ENCODE data around the gene PKD1L1. TPM values are rescaled to one million over a fixed set of nuclear protein-coding genes. Genes with fewer than 3 reads are reported as not detected.

PKD1L1 gene
- total RNA-seq, 4 donors from 2014 or later, result 0.12 to 1.3 (median 0.45) TPM

- Histone ChIP-seq H3K27ac (no peak overlapping the region), H3K4me1 (peaks cover 0 to 34% (median 2%) of the 10 kb centered on the region in 3 donors), H3K27me3 (no peaks in the 10 kb centered on the region), H3K4me3 (no peak overlapping the region), H3K9me3 (no peaks in the 10 kb centered on the region), H3K36me3 (no peaks in the 10 kb centered on the region)
- 46 to 59% methylated on average over 2 of the region's 2 CpGs for WGBS, 2 donors (ENCODE audit: low coverage in 1 of 2)
- ATAC-seq, result no peak
- TF ChIP-seq CTCF (IDR thresholded peaks at IDR 0.05) (no peak), POLR2AphosphoS5 (IDR thresholded peaks at IDR 0.05) (no peak), EP300 (IDR thresholded peaks at IDR 0.05) (no peak), POLR2A (IDR thresholded peaks at IDR 0.05) (no peak)
Observed at GRCh38 chr7:47775238-47775637, 173.0 kb downstream of the PKD1L1 start.

GRCh38 chr7:47772492-47772891 is 175.8 kb downstream of the PKD1L1 start:
- WGBS, 2 donors (ENCODE audit: low coverage in 1 of 2), result 84 to 96% methylated on average over 3 to 4 of the region's 4 CpGs
- H3K27ac ChIP-seq, result peak overlapping the region in 2 of 4 donors; percentile 10 to 70

GRCh38 chr7:47771990-47772360 is 176.3 kb downstream of the PKD1L1 start:
- H3K4me1 ChIP-seq, result peaks cover 0 to 34% (median 2%) of the 10 kb centered on the region in 3 donors
- no peaks in the 10 kb centered on the region for H3K36me3 ChIP-seq
- no peaks in the 10 kb centered on the region for H3K27me3 ChIP-seq
- 36 to 54% methylated on average over 2 to 5 of the region's 5 CpGs for WGBS, 2 donors (ENCODE audit: low coverage in 1 of 2)
- TF ChIP-seq CTCF (IDR thresholded peaks at IDR 0.05) (no peak), POLR2AphosphoS5 (IDR thresholded peaks at IDR 0.05) (no peak), POLR2A (IDR thresholded peaks at IDR 0.05) (no peak), EP300 (IDR thresholded peaks at IDR 0.05) (no peak)
- H3K27ac ChIP-seq, result peak overlapping the region; percentile 51 to 70 (median 59)
- no peak overlapping the region for H3K4me3 ChIP-seq
- no peaks in the 10 kb centered on the region for H3K9me3 ChIP-seq
- ATAC-seq, result peak; percentile 38

More at GRCh38 chr7:47772492-47772891, 175.8 kb downstream of the PKD1L1 start:
- ATAC-seq, result no peak
- Histone ChIP-seq H3K36me3 (no peaks in the 10 kb centered on the region), H3K9me3 (no peaks in the 10 kb centered on the region), H3K4me1 (peaks cover 0 to 34% (median 2%) of the 10 kb centered on the region in 3 donors), H3K4me3 (no peak overlapping the region), H3K27me3 (no peaks in the 10 kb centered on the region)
- TF ChIP-seq POLR2A (IDR thresholded peaks at IDR 0.05) (no peak), EP300 (IDR thresholded peaks at IDR 0.05) (no peak), POLR2AphosphoS5 (IDR thresholded peaks at IDR 0.05) (no peak), CTCF (IDR thresholded peaks at IDR 0.05) (no peak)

- peaks cover 0 to 34% (median 2%) of the 10 kb centered on the region in 3 donors for H3K4me1 ChIP-seq
- H3K27ac ChIP-seq, result peak overlapping the region; percentile 51 to 70 (median 59)
- TF ChIP-seq POLR2AphosphoS5 (IDR thresholded peaks at IDR 0.05) (no peak), CTCF (IDR thresholded peaks at IDR 0.05) (peak in 3 of 4 experiments; percentile 29 to 37 (median 36))
- H3K36me3 ChIP-seq, result no peaks in the 10 kb centered on the region
- no peaks in the 10 kb centered on the region for H3K9me3 ChIP-seq
- 14 to 24% methylated on average over 4 to 5 of the region's 5 CpGs for WGBS, 2 donors (ENCODE audit: low coverage in 1 of 2)
- H3K4me3 ChIP-seq, result no peak overlapping the region
- ATAC-seq, result peak; percentile 80
- no peaks in the 10 kb centered on the region for H3K27me3 ChIP-seq
Observed at GRCh38 chr7:47771336-47771989, 176.8 kb downstream of the PKD1L1 start.

GRCh38 chr7:47766126-47766525 is 182.1 kb downstream of the PKD1L1 start:
- WGBS, 2 donors (ENCODE audit: low coverage in 1 of 2), result 40 to 67% methylated on average over 4 to 7 of the region's 7 CpGs

More at GRCh38 chr7:47766126-47766525, 182.1 kb downstream of the PKD1L1 start:
- ATAC-seq, result no peak
- Histone ChIP-seq H3K27ac (no peak overlapping the region), H3K9me3 (no peaks in the 10 kb centered on the region), H3K27me3 (no peaks in the 10 kb centered on the region), H3K4me1 (peaks cover 0 to 20% (median 0%) of the 10 kb centered on the region in 3 donors), H3K36me3 (no peaks in the 10 kb centered on the region), H3K4me3 (no peak overlapping the region)
- TF ChIP-seq POLR2A (IDR thresholded peaks at IDR 0.05) (no peak), POLR2AphosphoS5 (IDR thresholded peaks at IDR 0.05) (peak; percentile 10)

Measured in gastroesophageal sphincter (tissue), 4 donors.